Activated naive CD4-positive, alpha-beta T cell treated with anti-CD3 and anti-CD28 coated beads, Interleukin-2, amount 10 ng/mL, durations not matched to agents 7 days and 5 days (primary cell): ENCODE data around the gene ATXN1.
A peak's percentile ranks its signal among the peaks of the same experiment; 100 is the strongest.

Source experiments
- CTCF ChIA-PET: fragments of 350-600 bp; sonication (Branson Sonifier 250); formaldehyde crosslinking; loops from one replicate; lab custom pipeline; 2021; ENCODE audit warnings: antibody characterized with exemption; lab: Charles Lee
- DNase-seq: peaks from one replicate; pipeline ENCODE4 v3.0.0-alpha.2; 2020
- H3K27ac Mint-ChIP-seq: one replicate; pipeline ENCODE4 v1.8.0; 2021; ENCODE audit warnings: mild to moderate bottlenecking, moderate library complexity, mixed read lengths
- H3K27me3 Mint-ChIP-seq: one replicate; pipeline ENCODE4 v1.8.0; 2021; ENCODE audit warnings: mild to moderate bottlenecking, mixed read lengths
- H3K36me3 Mint-ChIP-seq: one replicate; pipeline ENCODE4 v1.8.0; 2021; ENCODE audit warnings: mixed read lengths
- H3K4me1 Mint-ChIP-seq: one replicate; pipeline ENCODE4 v1.8.0; 2021; ENCODE audit warnings: mixed read lengths
- H3K4me3 Mint-ChIP-seq: one replicate; pipeline ENCODE4 v1.8.0; 2021; ENCODE audit warnings: mild to moderate bottlenecking, moderate library complexity, mixed read lengths
- H3K9me3 Mint-ChIP-seq: one replicate; pipeline ENCODE4 v1.8.0; 2021; ENCODE audit warnings: mixed read lengths

The ATXN1 gene

GRCh38 chr6:16286151-16286522, 475.1 kb downstream of the ATXN1 start:
- no peaks in the 10 kb centered on the region for H3K4me1 Mint-ChIP-seq
- H3K4me3 Mint-ChIP-seq, result no peak overlapping the region
- H3K27me3 Mint-ChIP-seq, result peaks cover 9% of the 10 kb centered on the region
- DNase-seq, result peak; percentile 28
- CTCF ChIA-PET, result interaction anchor here (0.8 to 1.6 kb wide), 5 partner anchors 20 to 679 kb away, joined by 3 to 6 read pairs (median 3); no protein-coding TSS in a partner anchor
- H3K27ac Mint-ChIP-seq, result no peak overlapping the region
- no peaks in the 10 kb centered on the region for H3K9me3 Mint-ChIP-seq
- H3K36me3 Mint-ChIP-seq, result no peaks in the 10 kb centered on the region

DNA sequence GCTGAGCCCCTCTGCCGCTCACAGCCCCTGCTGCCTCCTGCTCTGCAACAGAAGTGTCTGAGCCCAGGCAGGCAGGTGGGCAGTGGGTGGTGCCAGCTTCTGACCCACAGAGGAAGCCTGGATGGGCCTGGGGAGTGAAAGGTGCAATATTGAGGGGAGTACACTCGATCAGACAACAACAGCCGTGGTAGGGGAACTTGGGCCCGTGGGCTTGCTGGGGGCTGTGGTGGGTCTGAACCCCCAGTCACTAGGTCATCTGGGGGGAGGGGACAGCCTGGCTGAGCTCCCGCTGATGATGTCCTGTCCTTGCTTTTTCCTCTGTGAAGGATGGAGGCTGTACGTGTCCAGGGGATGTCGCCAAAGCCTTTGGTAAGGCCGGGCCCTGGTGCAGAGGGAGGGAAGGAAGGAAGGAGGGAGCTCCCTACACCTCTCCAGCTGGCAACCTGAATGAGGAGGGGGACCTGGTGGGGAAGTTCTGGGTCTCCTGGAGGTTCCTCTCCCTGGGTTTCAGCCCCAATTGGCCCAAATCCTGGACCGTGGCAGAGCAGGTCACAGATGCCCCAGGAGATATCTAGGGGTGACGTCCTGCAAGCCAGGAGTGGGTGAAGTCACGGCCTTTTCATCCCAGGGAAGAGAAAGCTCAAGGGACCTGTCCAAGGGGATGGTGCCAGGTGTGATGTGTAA, 475.7 kb downstream of the ATXN1 start:
- CTCF ChIA-PET, result interaction anchor here (0.8 to 1.5 kb wide), 4 partner anchors 20 to 48 kb away, joined by 3 to 4 read pairs (median 3); no protein-coding TSS in a partner anchor
- Mint-ChIP-seq H3K4me3 (no peak overlapping the region), H3K27ac (no peak overlapping the region), H3K36me3 (no peaks in the 10 kb centered on the region), H3K4me1 (no peaks in the 10 kb centered on the region), H3K9me3 (no peaks in the 10 kb centered on the region), H3K27me3 (peaks cover 9% of the 10 kb centered on the region)
- DNase-seq, result no peak

DNA sequence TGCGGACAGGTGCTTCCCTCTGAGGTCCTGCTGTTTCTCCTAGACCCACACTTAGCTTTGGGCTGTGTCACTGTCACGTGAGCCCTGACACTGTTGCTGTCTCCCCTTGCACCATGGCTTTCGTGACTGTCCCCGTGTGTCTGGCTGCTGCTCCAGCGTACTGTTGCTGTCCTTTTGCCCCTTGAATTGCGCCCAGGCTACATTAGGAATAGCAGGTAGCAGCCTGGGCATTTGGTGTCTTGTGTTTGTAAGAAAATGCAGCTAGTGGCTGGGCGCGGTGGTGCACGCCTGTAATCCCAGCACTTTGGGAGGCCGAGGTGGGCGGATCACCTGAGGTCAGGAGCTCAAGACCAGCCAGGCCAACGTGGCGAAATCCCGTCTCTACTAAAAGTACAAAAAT, 476.8 kb downstream of the ATXN1 start:
- CTCF ChIA-PET, result interaction anchor here (0.8 to 1.3 kb wide), 2 partner anchors 224 to 486 kb away, joined by 3 read pairs; no protein-coding TSS in a partner anchor
- H3K9me3 Mint-ChIP-seq, result no peaks in the 10 kb centered on the region
- no peak overlapping the region for H3K4me3 Mint-ChIP-seq
- DNase-seq, result no peak
- H3K4me1 Mint-ChIP-seq, result no peaks in the 10 kb centered on the region
- H3K27me3 Mint-ChIP-seq, result peaks cover 4% of the 10 kb centered on the region
- no peaks in the 10 kb centered on the region for H3K36me3 Mint-ChIP-seq
- H3K27ac Mint-ChIP-seq, result no peak overlapping the region

GRCh38 chr6:16282370-16282769, 478.9 kb downstream of the ATXN1 start:
- Mint-ChIP-seq H3K9me3 (no peaks in the 10 kb centered on the region), H3K4me3 (no peak overlapping the region), H3K27me3 (peaks cover 4% of the 10 kb centered on the region), H3K4me1 (no peaks in the 10 kb centered on the region), H3K27ac (no peak overlapping the region), H3K36me3 (no peaks in the 10 kb centered on the region)
- CTCF ChIA-PET, result no interaction called here
- no peak for DNase-seq

- Mint-ChIP-seq H3K36me3 (no peaks in the 10 kb centered on the region), H3K4me3 (no peak overlapping the region), H3K4me1 (no peaks in the 10 kb centered on the region), H3K9me3 (no peaks in the 10 kb centered on the region), H3K27ac (no peak overlapping the region), H3K27me3 (peaks cover 4% of the 10 kb centered on the region)
- no peak for DNase-seq
- CTCF ChIA-PET, result no interaction called here
Observed at GRCh38 chr6:16279243-16279642, 482.0 kb downstream of the ATXN1 start.

DNA sequence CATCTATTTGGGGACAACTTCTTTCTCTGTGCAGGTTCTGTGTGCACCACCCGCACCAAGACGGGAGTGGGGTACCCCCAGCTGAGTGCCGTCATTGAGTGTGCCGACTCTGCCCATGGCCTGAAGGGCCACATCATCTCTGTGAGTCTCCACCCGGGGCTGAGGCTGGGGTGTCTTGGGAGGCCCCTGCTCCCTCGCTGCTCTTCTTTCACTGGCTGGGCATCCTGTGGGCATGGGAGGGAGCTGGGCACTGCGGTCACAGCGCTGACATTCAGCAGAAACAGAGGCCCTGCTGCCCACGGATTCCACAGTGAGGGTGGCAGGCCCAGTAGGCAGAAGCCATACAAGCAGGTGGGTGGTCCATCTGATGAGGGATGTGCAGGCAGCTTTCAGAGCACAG, 482.5 kb downstream of the ATXN1 start:
- H3K27me3 Mint-ChIP-seq, result peaks cover 4% of the 10 kb centered on the region
- H3K4me1 Mint-ChIP-seq, result no peaks in the 10 kb centered on the region
- H3K36me3 Mint-ChIP-seq, result no peaks in the 10 kb centered on the region
- CTCF ChIA-PET, result no interaction called here
- H3K27ac Mint-ChIP-seq, result no peak overlapping the region
- H3K4me3 Mint-ChIP-seq, result no peak overlapping the region
- no peaks in the 10 kb centered on the region for H3K9me3 Mint-ChIP-seq
- DNase-seq, result no peak

- H3K27ac Mint-ChIP-seq, result no peak overlapping the region
- no peaks in the 10 kb centered on the region for H3K9me3 Mint-ChIP-seq
- CTCF ChIA-PET, result interaction anchor here (1.2 kb wide), 1 partner anchor 10 kb away, joined by 3 read pairs; no protein-coding TSS in a partner anchor
- H3K4me1 Mint-ChIP-seq, result no peaks in the 10 kb centered on the region
- peaks cover 8% of the 10 kb centered on the region for H3K27me3 Mint-ChIP-seq
- H3K4me3 Mint-ChIP-seq, result no peak overlapping the region
- no peak for DNase-seq
- H3K36me3 Mint-ChIP-seq, result no peaks in the 10 kb centered on the region
Observed at GRCh38 chr6:16278048-16278724, 483.1 kb downstream of the ATXN1 start.

DNA sequence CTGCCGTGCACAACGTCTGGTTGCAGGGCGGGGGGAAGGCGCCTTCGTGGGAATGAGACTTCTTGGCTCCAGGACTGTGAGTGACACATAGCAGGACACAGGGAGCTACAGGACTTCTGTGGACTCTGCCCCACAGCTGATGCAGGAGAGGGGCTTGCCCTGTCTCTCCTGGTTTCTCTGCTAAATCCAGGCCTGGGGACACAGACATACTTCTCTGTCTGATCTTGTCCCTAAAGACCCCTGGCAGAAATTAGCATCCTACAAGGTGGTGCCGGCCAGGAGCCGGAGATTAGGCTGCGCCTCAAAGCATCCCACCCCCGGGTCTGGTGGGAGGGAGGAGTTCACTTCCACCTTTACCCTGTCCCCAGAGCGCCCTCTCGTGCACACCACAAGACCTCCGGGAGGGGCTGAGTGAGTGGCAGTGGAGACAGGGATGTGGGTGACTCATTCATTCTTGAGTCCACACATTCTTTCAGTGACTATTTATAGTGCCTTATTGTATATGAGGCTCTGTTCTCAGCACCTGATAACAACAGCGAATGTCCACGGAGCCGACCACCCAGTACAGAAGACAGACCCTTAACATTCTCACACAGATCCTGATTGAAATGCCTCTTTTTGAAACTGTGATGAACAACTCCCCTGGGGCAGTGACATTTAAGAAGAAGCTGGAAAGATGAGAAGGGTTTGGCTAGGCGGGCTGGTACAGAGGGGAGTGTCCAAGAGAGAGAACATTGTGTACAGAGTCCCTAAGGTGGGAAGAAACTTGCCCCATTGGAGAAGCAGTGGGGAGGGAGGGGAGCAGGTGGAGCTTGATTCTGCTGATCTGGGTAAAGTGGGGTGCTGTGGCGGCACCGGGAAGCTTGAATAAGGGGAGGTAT, 483.9 kb downstream of the ATXN1 start:
- peaks cover 8% of the 10 kb centered on the region for H3K27me3 Mint-ChIP-seq
- H3K4me1 Mint-ChIP-seq, result no peaks in the 10 kb centered on the region
- CTCF ChIA-PET, result interaction anchor here (1.2 kb wide), 1 partner anchor 10 kb away, joined by 3 read pairs; no protein-coding TSS in a partner anchor
- peak; percentile 32 for DNase-seq
- H3K9me3 Mint-ChIP-seq, result no peaks in the 10 kb centered on the region
- H3K27ac Mint-ChIP-seq, result no peak overlapping the region
- no peak overlapping the region for H3K4me3 Mint-ChIP-seq
- no peaks in the 10 kb centered on the region for H3K36me3 Mint-ChIP-seq

DNA sequence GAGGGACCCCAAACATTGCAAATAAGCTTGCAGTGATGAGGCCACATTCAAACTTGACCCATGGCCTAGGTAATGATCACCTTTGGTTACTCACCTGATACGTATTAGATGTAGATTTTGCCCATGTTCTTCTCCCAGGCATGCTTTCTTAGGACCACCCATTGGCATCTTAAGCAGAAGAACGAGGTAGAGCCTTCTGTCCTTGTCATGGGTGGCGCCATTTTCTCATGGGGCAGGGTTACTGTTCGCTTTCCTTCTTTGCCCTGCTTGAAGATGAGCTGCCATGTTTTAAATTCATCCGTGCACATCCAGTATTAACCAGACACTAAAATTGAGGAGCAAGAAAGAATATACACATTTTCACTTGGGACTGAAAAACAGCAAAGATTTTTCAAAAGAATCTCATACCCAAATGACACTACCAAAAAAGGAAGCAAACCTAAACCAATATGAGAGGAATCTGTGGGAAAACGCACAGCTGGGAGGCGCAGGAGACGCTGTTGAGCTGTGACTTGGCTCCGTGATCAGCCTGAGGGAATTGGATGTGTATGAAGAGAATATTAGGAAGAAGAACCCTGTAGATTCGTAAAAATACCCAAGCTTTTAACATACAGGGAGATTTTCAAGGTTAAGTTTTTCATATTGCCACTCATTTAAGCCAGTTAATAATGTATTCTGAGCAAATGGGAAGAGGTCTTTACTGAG, 486.2 kb downstream of the ATXN1 start:
- H3K27me3 Mint-ChIP-seq, result peaks cover 9% of the 10 kb centered on the region
- H3K9me3 Mint-ChIP-seq, result no peaks in the 10 kb centered on the region
- H3K4me1 Mint-ChIP-seq, result no peaks in the 10 kb centered on the region
- no peaks in the 10 kb centered on the region for H3K36me3 Mint-ChIP-seq
- DNase-seq, result no peak
- no peak overlapping the region for H3K27ac Mint-ChIP-seq
- CTCF ChIA-PET, result interaction anchor here (1.3 kb wide), 1 partner anchor 21 kb away, joined by 4 read pairs; no protein-coding TSS in a partner anchor
- no peak overlapping the region for H3K4me3 Mint-ChIP-seq

GRCh38 chr6:16274483-16274882, 486.8 kb downstream of the ATXN1 start:
- DNase-seq, result no peak
- H3K27ac Mint-ChIP-seq, result no peak overlapping the region

GRCh38 chr6:16273256-16273655, 488.0 kb downstream of the ATXN1 start:
- Mint-ChIP-seq H3K27me3 (peaks cover 10% of the 10 kb centered on the region), H3K36me3 (no peaks in the 10 kb centered on the region), H3K4me3 (no peak overlapping the region), H3K9me3 (no peaks in the 10 kb centered on the region), H3K27ac (no peak overlapping the region), H3K4me1 (no peaks in the 10 kb centered on the region)
- CTCF ChIA-PET, result no interaction called here
- DNase-seq, result no peak

More at GRCh38 chr6:16274483-16274882, 486.8 kb downstream of the ATXN1 start:
- Mint-ChIP-seq H3K4me3 (no peak overlapping the region), H3K4me1 (no peaks in the 10 kb centered on the region), H3K36me3 (no peaks in the 10 kb centered on the region), H3K9me3 (no peaks in the 10 kb centered on the region), H3K27me3 (peaks cover 10% of the 10 kb centered on the region)
- CTCF ChIA-PET, result interaction anchor here (1.3 kb wide), 1 partner anchor 22 kb away, joined by 4 read pairs; no protein-coding TSS in a partner anchor

- Mint-ChIP-seq H3K27ac (no peak overlapping the region), H3K4me1 (no peaks in the 10 kb centered on the region), H3K9me3 (no peaks in the 10 kb centered on the region), H3K36me3 (no peaks in the 10 kb centered on the region), H3K27me3 (peaks cover 14% of the 10 kb centered on the region), H3K4me3 (no peak overlapping the region)
- CTCF ChIA-PET, result no interaction called here
- DNase-seq, result no peak
Observed at GRCh38 chr6:16272201-16272600, 489.1 kb downstream of the ATXN1 start.

- DNase-seq, result no peak
- peaks cover 14% of the 10 kb centered on the region for H3K27me3 Mint-ChIP-seq
- no peaks in the 10 kb centered on the region for H3K36me3 Mint-ChIP-seq
- no peak overlapping the region for H3K27ac Mint-ChIP-seq
- H3K9me3 Mint-ChIP-seq, result no peaks in the 10 kb centered on the region
- H3K4me1 Mint-ChIP-seq, result no peaks in the 10 kb centered on the region
- CTCF ChIA-PET, result no interaction called here
- H3K4me3 Mint-ChIP-seq, result no peak overlapping the region
Observed at GRCh38 chr6:16271428-16271827, 489.8 kb downstream of the ATXN1 start.
